ENCODE results near the gene GALP.

DNA sequence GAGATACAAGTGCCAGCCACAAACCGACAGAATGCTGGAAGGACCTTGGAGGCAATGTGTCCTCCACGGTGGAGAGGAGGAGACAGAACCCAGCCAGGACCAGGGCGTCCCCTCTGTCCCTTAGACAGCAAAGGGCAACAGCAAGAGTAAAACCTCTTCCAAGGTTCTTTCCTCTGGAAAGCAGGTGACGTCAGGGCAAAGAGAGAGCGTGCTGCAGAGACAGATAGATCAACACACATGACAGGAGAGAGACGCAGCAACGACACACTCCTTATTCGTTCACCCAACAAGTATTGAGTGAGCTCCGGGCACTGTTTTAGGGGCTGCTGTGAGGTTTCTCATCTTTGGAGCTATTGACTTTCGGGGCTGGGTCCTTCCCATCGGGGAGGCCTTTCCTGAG lies 1.3 kb upstream of the GALP start:
- TF ChIP-seq, protein P1, sequence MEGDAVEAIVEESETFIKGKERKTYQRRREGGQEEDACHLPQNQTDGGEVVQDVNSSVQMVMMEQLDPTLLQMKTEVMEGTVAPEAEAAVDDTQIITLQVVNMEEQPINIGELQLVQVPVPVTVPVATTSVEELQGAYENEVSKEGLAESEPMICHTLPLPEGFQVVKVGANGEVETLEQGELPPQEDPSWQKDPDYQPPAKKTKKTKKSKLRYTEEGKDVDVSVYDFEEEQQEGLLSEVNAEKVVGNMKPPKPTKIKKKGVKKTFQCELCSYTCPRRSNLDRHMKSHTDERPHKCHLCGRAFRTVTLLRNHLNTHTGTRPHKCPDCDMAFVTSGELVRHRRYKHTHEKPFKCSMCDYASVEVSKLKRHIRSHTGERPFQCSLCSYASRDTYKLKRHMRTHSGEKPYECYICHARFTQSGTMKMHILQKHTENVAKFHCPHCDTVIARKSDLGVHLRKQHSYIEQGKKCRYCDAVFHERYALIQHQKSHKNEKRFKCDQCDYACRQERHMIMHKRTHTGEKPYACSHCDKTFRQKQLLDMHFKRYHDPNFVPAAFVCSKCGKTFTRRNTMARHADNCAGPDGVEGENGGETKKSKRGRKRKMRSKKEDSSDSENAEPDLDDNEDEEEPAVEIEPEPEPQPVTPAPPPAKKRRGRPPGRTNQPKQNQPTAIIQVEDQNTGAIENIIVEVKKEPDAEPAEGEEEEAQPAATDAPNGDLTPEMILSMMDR (IDR thresholded peaks at IDR 0.05; ENCODE audit: low read depth, low read length, missing input control) = no peak
- TF ChIP-seq TAF1 (conservative IDR thresholded peaks at IDR 0.05) = no peak
- TF ChIP-seq, protein P2, sequence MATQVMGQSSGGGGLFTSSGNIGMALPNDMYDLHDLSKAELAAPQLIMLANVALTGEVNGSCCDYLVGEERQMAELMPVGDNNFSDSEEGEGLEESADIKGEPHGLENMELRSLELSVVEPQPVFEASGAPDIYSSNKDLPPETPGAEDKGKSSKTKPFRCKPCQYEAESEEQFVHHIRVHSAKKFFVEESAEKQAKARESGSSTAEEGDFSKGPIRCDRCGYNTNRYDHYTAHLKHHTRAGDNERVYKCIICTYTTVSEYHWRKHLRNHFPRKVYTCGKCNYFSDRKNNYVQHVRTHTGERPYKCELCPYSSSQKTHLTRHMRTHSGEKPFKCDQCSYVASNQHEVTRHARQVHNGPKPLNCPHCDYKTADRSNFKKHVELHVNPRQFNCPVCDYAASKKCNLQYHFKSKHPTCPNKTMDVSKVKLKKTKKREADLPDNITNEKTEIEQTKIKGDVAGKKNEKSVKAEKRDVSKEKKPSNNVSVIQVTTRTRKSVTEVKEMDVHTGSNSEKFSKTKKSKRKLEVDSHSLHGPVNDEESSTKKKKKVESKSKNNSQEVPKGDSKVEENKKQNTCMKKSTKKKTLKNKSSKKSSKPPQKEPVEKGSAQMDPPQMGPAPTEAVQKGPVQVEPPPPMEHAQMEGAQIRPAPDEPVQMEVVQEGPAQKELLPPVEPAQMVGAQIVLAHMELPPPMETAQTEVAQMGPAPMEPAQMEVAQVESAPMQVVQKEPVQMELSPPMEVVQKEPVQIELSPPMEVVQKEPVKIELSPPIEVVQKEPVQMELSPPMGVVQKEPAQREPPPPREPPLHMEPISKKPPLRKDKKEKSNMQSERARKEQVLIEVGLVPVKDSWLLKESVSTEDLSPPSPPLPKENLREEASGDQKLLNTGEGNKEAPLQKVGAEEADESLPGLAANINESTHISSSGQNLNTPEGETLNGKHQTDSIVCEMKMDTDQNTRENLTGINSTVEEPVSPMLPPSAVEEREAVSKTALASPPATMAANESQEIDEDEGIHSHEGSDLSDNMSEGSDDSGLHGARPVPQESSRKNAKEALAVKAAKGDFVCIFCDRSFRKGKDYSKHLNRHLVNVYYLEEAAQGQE (IDR thresholded peaks at IDR 0.05) = no peak
- no peak for TF ChIP-seq JUND (IDR thresholded peaks at IDR 0.05)
- no peak for TF ChIP-seq YY1 (IDR thresholded peaks at IDR 0.05)
- no peak for TF ChIP-seq EGR1 (IDR thresholded peaks at IDR 0.05; ENCODE audit: low read depth in 2 of 2)
